Measurements from ENCODE around the gene GET4. TPM values are rescaled to one million over a fixed set of nuclear protein-coding genes. Genes with fewer than 3 reads are reported as not detected.

The GET4 gene
- total and polyA plus RNA-seq, 2 of the 13 experiments (the other 11 are each of a cell fraction or from before 2014, with no cell fraction given), result 28.2 to 35.2 TPM

- no peak for TF ChIP-seq ZNF30 (CRISPR knock-in tag; IDR thresholded peaks at IDR 0.05)
Measured at GRCh38 chr7:841943-842342, 34.4 kb upstream of the GET4 start (continued).

DNA sequence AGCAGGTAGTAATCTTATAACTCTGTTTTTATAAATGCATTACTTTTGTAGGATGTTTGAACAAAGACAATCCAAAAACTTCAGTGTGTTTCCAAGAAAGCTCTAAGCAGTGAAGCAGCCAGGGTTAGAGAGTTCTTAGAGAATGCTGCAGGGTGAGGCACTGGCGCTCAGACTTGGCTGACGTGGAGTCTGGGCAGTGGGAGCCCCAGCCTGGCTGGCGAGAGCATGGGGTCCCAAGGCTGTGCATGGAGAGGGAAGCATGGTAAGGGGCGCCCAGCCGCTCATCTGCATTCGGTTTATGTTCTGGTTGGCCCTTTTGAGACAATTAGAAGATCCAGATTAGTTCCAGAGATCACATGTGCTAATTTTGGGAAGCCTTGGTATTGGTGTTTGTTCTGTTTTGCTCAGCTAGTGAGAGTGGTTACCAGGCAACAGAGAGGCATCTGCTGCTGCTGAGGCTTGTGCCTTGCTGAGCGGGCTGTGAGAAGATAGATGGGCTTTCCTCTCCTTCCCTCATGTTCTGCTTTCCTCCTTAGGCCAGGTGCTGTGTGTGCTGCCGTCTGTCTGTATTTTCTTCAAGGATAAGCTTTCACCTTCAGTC lies 33.8 kb upstream of the GET4 start:
- no peak for DNase-seq (ENCODE audit: low spot score)
- Histone ChIP-seq H3K4me3 (replicated peaks in 1 of 3; ENCODE audit: insufficient read depth in 1 of 3, low read depth in 2 of 3, low read length in 3 of 3) (no peak overlapping the region), H2AFZ (ENCODE audit: low read length) (no peak overlapping the region), H3K4me1 (ENCODE audit: insufficient read depth, low read length) (no peaks in the 10 kb centered on the region), H3K9ac (ENCODE audit: insufficient read depth, low read depth, low read length) (no peak overlapping the region), H3K27me3 (ENCODE audit: control insufficient read depth in 1 of 2, insufficient read depth in 2 of 2, low read length in 2 of 2) (no peaks in the 10 kb centered on the region), H3K27ac (ENCODE audit: extremely low read length, insufficient read depth, low read length) (no peak overlapping the region), H3K4me2 (ENCODE audit: low read depth, low read length) (no peak overlapping the region), H3K36me3 (replicated peaks in 1 of 2; ENCODE audit: control insufficient read depth in 1 of 2, insufficient read depth in 2 of 2, low read length in 2 of 2) (peaks cover 22 to 48% of the 10 kb centered on the region in 2 experiments; a peak in 4 of 5 replicates), H4K20me1 (ENCODE audit: insufficient read depth, low read length) (no peaks in the 10 kb centered on the region; the same call in 1 of the 2 replicates), H3K9me3 (ENCODE audit: low read length) (no peaks in the 10 kb centered on the region), H3K79me2 (ENCODE audit: insufficient read depth, low read length) (peaks cover 7% of the 10 kb centered on the region)
- TF ChIP-seq SOX6 (IDR thresholded peaks at IDR 0.05) (no peak), SOX6 (CRISPR knock-in tag; IDR thresholded peaks at IDR 0.05) (no peak), ZNF761 (CRISPR knock-in tag; conservative IDR thresholded peaks at IDR 0.05) (no peak), ZNF230 (CRISPR knock-in tag; IDR thresholded peaks at IDR 0.05) (no peak), ISX (CRISPR knock-in tag; conservative IDR thresholded peaks at IDR 0.05) (no peak), NFE2L1 (CRISPR knock-in tag; IDR thresholded peaks at IDR 0.05; ENCODE audit: borderline replicate concordance) (no peak), KLF11 (CRISPR knock-in tag; IDR thresholded peaks at IDR 0.05) (no peak), MBNL3 (CRISPR knock-in tag; conservative IDR thresholded peaks at IDR 0.05) (no peak), SP1 (IDR thresholded peaks at IDR 0.05) (no peak), SP1 (CRISPR knock-in tag; IDR thresholded peaks at IDR 0.05) (no peak), HNRNPH1 (optimal IDR thresholded peaks at IDR 0.05; ENCODE audit: low read depth, low read length) (no peak), EHMT2 (IDR thresholded peaks at IDR 0.05; ENCODE audit: borderline replicate concordance, low read depth, low read length) (no peak)
- TF ChIP-seq, protein P1, sequence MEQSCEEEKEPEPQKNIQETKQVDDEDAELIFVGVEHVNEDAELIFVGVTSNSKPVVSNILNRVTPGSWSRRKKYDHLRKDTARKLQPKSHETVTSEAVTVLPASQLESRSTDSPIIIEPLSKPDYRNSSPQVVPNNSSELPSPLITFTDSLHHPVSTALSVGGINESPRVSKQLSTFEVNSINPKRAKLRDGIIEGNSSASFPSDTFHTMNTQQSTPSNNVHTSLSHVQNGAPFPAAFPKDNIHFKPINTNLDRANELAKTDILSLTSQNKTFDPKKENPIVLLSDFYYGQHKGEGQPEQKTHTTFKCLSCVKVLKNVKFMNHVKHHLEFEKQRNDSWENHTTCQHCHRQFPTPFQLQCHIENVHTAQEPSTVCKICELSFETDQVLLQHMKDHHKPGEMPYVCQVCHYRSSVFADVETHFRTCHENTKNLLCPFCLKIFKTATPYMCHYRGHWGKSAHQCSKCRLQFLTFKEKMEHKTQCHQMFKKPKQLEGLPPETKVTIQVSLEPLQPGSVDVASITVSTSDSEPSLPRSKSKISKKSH (CRISPR knock-in tag; IDR thresholded peaks at IDR 0.05; ENCODE audit: borderline replicate concordance), result no peak
- POLR2A ChIA-PET, result no interaction called here
- no peak for ATAC-seq
- in situ Hi-C loops (cut with HindIII; ENCODE audit: extremely low pct_ligation_motif_present, low pct_unique_long_range_greater_than_20kb), result no loop called here
- CTCF ChIA-PET (ENCODE audit: low intra/inter-chr PET ratio, low total read pairs), result no interaction called here
- BruUV-seq (replicated peaks), result no TSS peak
- WGBS (ENCODE audit: low lambda C conversion rate), result 94% methylated on average over 7 of the region's 8 CpGs
- FAIRE-seq, result no peak
- intact Hi-C loops (cut with micrococcal nuclease; ENCODE audit: unreplicated experiment), result no loop called here

Measured in HepG2 (cell line).